ENCODE data around the gene INPP5D.

The INPP5D gene

DNA sequence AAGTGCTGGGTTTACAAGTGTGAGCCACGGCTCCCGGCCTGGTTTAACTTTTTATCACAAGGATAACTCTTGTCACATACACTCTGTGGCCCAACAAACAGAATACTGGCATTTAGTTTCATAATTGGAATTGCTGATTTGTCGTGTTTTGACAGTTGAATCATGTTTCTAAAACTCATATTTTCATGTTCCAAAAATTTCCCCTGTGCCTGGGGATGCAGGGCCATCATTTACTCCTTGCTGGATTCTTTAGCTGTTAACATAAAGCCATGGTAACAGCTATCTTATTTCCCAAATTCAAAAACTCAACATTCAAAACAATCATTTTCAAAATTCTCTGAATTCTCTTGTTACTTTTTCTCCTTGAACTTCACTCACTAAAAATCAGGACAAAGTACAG lies 174.9 kb downstream of the INPP5D start:
- Histone ChIP-seq H3K4me3 (ENCODE audit: low read length) (no peak overlapping the region), H3K27me3 (ENCODE audit: insufficient read depth, low read length) (no peaks in the 10 kb centered on the region), H3K9ac (ENCODE audit: low read depth, low read length) (no peak overlapping the region), H3K4me1 (ENCODE audit: insufficient read depth, low read length) (no peaks in the 10 kb centered on the region), H3K27ac (ENCODE audit: low read depth, low read length) (no peak overlapping the region), H3K36me3 (ENCODE audit: insufficient read depth, low read length) (no peaks in the 10 kb centered on the region), H3K9me3 (ENCODE audit: insufficient read depth, low read depth, low read length) (no peaks in the 10 kb centered on the region)
- 90% methylated on average over 3 of the region's 3 CpGs for WGBS

DNA sequence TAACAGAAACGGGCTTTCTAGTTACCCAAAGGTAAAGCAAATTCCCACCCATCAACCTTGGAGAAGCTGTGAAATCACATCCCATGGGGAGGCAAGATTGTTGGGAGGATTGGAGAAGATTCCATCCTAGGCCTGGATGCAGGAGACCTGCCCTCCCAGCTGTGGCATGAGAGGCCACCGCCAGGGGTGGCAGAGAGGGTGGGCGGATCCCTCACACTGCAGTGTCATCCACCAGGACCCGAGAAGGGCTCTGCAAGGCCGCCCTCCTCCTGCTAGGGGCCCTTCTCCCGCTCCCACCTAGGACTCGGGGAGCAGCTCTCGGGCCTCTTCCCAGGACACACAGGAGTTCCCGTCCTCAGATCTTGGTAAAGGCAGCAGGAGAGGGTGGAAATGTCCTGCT lies 175.8 kb downstream of the INPP5D start:
- no peaks in the 10 kb centered on the region for H3K9me3 ChIP-seq (ENCODE audit: insufficient read depth, low read depth, low read length)
- 78% methylated on average over 9 of the region's 9 CpGs for WGBS
- H3K27me3 ChIP-seq (ENCODE audit: insufficient read depth, low read length), result no peaks in the 10 kb centered on the region

DNA sequence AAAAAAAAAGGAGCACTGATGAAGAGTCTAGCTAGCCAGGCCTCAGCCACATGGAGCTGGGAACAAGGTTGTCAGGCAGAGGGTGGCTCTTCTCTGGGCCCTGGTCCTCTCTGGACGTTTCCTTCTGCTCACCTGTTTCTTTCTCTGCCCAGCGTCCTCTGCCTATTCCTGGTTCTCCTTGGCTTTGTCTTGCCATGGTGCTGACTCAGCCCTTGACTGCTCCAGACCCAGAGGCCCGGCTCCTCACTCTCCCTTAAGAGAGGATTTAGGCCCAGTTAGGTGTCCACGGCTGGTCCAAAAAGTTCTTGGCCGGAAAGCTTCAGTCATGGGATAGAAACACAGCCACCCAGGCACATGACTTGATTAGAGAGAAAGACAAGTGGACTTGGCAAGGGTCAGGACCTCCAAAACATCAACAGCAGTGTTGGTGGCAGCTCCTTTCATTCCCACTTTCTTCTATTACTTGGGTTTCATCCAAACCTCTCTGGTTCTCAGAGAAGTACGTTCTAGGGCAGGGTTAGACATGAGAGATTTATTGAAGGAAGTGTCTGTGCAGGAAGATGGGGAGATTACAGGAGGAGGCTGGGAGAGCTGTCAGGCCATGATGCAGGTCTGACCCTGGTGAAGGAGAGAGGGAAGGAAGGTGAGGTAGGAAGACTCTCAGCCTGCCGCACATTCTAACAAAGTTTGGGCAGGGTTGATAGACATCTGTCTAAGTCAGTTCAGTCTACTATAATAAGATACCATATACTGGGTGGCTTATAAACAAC lies 176.9 kb downstream of the INPP5D start:
- Histone ChIP-seq H3K27ac (ENCODE audit: low read depth, low read length) (no peak overlapping the region), H3K27me3 (ENCODE audit: insufficient read depth, low read length) (no peaks in the 10 kb centered on the region), H3K36me3 (ENCODE audit: insufficient read depth, low read length) (no peaks in the 10 kb centered on the region), H3K4me3 (ENCODE audit: low read length) (no peak overlapping the region), H3K9ac (ENCODE audit: low read depth, low read length) (no peak overlapping the region), H3K9me3 (ENCODE audit: insufficient read depth, low read depth, low read length) (no peaks in the 10 kb centered on the region), H3K4me1 (ENCODE audit: insufficient read depth, low read length) (no peaks in the 10 kb centered on the region)
- WGBS, result 87% methylated on average over 7 of the region's 7 CpGs

More for the DNA sequence above, 175.8 kb downstream of the INPP5D start:
- H3K27ac ChIP-seq (ENCODE audit: low read depth, low read length), result no peak overlapping the region
- no peak overlapping the region for H3K9ac ChIP-seq (ENCODE audit: low read depth, low read length)
- H3K4me3 ChIP-seq (ENCODE audit: low read length), result no peak overlapping the region
- H3K36me3 ChIP-seq (ENCODE audit: insufficient read depth, low read length), result no peaks in the 10 kb centered on the region
- no peaks in the 10 kb centered on the region for H3K4me1 ChIP-seq (ENCODE audit: insufficient read depth, low read length)

DNA sequence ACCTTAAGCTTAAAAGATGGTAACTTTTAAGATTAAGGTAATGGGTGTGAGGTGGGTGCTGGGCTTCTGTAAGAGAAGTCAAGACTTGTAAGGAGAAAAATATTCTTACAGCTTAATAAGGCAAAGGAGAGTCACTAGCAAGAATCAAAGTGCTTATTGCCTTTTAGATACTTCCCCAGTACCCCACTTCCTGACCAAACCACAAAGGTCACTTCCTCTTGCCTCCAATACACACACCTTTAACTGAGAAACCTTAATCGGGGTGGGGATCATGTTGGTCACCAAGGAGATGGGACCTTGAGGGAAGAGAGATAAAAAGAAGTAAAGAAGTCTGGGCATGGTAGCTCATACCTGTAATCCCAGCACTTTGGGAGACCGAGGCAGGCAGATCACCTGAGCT lies 180.8 kb downstream of the INPP5D start:
- no peak overlapping the region for H3K27ac ChIP-seq (ENCODE audit: low read depth, low read length)
- 97% methylated on average over 2 of the region's 2 CpGs for WGBS
- no peaks in the 10 kb centered on the region for H3K36me3 ChIP-seq (ENCODE audit: insufficient read depth, low read length)
- no peaks in the 10 kb centered on the region for H3K27me3 ChIP-seq (ENCODE audit: insufficient read depth, low read length)
- no peaks in the 10 kb centered on the region for H3K9me3 ChIP-seq (ENCODE audit: insufficient read depth, low read depth, low read length)
- no peaks in the 10 kb centered on the region for H3K4me1 ChIP-seq (ENCODE audit: insufficient read depth, low read length)
- no peak overlapping the region for H3K4me3 ChIP-seq (ENCODE audit: low read length)
- H3K9ac ChIP-seq (ENCODE audit: low read depth, low read length), result no peak overlapping the region

DNA sequence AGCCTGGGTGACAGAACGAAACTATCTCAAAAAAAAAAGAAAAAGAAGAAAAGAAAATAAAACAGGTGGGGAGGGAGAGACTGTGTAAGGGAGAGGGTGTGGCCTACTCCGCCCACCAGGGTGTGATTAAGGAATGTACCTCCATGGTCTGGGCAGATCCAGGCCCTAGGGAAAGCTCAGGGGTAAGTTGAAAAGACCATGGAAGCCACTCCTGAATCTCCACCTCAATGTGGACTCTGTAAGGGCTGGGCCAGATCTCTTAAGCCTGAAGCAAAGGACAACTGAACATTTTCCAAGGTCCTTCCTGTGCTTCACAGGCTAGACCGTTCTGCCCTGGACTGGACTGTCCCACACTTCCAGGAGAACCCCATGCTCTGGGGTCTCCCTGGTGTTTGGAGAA lies 181.7 kb downstream of the INPP5D start:
- no peak overlapping the region for H3K9ac ChIP-seq (ENCODE audit: low read depth, low read length)
- H3K36me3 ChIP-seq (ENCODE audit: insufficient read depth, low read length), result no peaks in the 10 kb centered on the region
- H3K27me3 ChIP-seq (ENCODE audit: insufficient read depth, low read length), result no peaks in the 10 kb centered on the region
- H3K4me1 ChIP-seq (ENCODE audit: insufficient read depth, low read length), result no peaks in the 10 kb centered on the region
- no peak overlapping the region for H3K4me3 ChIP-seq (ENCODE audit: low read length)
- no peak overlapping the region for H3K27ac ChIP-seq (ENCODE audit: low read depth, low read length)
- H3K9me3 ChIP-seq (ENCODE audit: insufficient read depth, low read depth, low read length), result no peaks in the 10 kb centered on the region
- WGBS, result 90% methylated on average over 3 of the region's 3 CpGs

DNA sequence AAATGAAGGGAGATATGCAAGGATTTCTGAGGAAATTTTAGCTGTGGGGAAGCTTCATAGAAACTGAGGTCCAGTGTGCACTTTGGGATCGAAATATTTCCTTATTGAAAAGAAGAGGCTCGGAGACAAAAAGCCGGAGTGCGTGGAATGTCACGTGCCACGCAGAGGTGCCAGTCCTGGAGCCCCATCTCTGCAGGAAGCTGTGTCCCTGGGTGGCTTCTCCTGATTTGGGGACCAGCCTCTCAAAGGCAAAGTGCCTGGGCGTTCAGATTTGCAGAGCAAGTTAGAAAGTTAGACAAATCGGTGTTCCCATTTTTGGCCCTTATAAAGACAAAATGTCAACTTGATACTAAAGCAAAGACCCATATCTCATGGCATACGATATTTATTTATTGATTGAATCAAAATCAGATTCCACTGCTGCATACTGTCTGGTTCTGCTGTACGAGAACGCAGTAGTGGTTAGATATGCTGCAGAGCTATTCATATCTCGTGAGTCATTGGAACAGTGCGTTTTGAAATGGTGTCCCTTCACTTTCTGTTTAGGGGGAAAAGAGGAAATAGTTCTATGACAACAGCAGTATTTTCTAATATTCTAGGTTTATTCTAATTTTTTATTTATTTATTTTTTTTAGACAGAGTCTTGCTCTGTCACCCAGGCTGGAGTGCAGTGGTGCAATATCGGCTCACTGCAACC lies 182.2 kb downstream of the INPP5D start:
- 89% methylated on average over 14 of the region's 14 CpGs for WGBS
- no peak overlapping the region for H3K9ac ChIP-seq (ENCODE audit: low read depth, low read length)
- no peaks in the 10 kb centered on the region for H3K4me1 ChIP-seq (ENCODE audit: insufficient read depth, low read length)

DNA sequence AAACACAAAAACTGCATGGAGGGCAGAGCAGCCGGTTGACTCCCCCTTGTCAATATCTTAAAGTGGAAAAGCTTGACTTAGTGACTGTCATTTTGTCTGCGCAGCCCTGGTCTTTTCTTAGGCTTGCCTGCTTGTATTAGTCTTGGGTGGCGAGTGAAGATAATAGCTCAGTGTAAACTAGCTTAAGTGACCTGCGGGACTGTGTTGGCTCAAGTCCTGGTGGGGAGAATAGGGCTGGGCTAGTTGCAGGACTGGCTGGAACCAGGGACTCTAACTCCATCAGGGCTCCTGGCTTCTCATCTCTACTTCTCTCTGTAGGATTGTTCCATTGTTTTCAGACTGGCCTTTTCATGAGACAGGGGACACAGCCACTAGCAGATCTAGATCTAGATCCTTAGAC lies 183.2 kb downstream of the INPP5D start:
- Histone ChIP-seq H3K27ac (ENCODE audit: low read depth, low read length) (no peak overlapping the region), H3K27me3 (ENCODE audit: insufficient read depth, low read length) (no peaks in the 10 kb centered on the region), H3K36me3 (ENCODE audit: insufficient read depth, low read length) (no peaks in the 10 kb centered on the region), H3K9me3 (ENCODE audit: insufficient read depth, low read depth, low read length) (no peaks in the 10 kb centered on the region), H3K9ac (ENCODE audit: low read depth, low read length) (no peak overlapping the region), H3K4me1 (ENCODE audit: insufficient read depth, low read length) (no peaks in the 10 kb centered on the region), H3K4me3 (ENCODE audit: low read length) (no peak overlapping the region)
- WGBS, result 96% methylated on average over 4 of the region's 4 CpGs

More for the DNA sequence above, 182.2 kb downstream of the INPP5D start:
- Histone ChIP-seq H3K27ac (ENCODE audit: low read depth, low read length) (no peak overlapping the region), H3K36me3 (ENCODE audit: insufficient read depth, low read length) (no peaks in the 10 kb centered on the region), H3K27me3 (ENCODE audit: insufficient read depth, low read length) (no peaks in the 10 kb centered on the region), H3K4me3 (ENCODE audit: low read length) (no peak overlapping the region), H3K9me3 (ENCODE audit: insufficient read depth, low read depth, low read length) (no peaks in the 10 kb centered on the region)

DNA sequence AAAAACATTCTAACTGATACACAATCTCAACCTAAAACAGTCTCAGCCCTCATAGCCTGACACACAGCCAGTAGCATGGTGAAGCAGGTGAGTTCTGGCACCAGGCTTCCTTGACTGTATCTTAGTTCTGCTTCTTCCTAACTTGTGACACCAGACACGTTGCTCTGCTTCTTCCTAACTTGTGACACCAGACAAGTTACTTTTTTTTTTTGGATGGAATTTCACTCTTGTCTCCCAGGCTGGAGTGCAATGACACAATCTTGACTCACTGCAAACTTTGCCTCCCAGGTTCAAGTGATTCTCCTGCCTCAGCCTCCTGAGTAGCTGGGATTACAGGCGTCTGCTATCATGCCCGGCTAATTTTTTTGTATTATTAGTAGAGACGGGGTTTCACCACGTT lies 184.7 kb downstream of the INPP5D start:
- no peak overlapping the region for H3K9ac ChIP-seq (ENCODE audit: low read depth, low read length)

DNA sequence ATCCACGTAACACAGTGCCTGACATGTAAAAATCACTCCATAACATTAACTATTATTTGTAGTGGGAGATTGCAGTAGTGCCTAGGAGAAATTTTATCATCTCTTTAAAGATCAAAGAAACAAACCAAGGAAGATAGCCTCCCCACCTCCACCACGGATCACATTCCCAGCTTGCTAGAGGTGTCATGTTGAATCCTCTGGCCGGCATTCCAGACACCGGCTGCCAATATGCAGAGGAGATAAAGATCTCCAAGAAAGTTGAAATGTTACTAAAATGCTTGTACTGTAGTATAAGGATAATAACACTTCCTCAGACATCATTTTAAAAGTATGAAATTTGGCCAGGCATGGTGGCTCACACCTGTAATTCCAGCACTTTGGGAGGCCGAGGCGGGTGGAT lies 185.3 kb downstream of the INPP5D start:
- Histone ChIP-seq H3K4me1 (ENCODE audit: insufficient read depth, low read length) (no peaks in the 10 kb centered on the region), H3K9me3 (ENCODE audit: insufficient read depth, low read depth, low read length) (peaks cover 7% of the 10 kb centered on the region), H3K4me3 (ENCODE audit: low read length) (no peak overlapping the region), H3K9ac (ENCODE audit: low read depth, low read length) (no peak overlapping the region), H3K27me3 (ENCODE audit: insufficient read depth, low read length) (no peaks in the 10 kb centered on the region), H3K27ac (ENCODE audit: low read depth, low read length) (no peak overlapping the region), H3K36me3 (ENCODE audit: insufficient read depth, low read length) (no peaks in the 10 kb centered on the region)
- WGBS, result 80% methylated on average over 5 of the region's 6 CpGs

More for the DNA sequence above, 184.7 kb downstream of the INPP5D start:
- WGBS, result 82% methylated on average over 5 of the region's 5 CpGs
- Histone ChIP-seq H3K9me3 (ENCODE audit: insufficient read depth, low read depth, low read length) (0 out of 2 replicates have a peak, but pooled peaks cover 2% of the 10 kb centered on the region), H3K4me1 (ENCODE audit: insufficient read depth, low read length) (no peaks in the 10 kb centered on the region), H3K36me3 (ENCODE audit: insufficient read depth, low read length) (no peaks in the 10 kb centered on the region), H3K27ac (ENCODE audit: low read depth, low read length) (no peak overlapping the region), H3K4me3 (ENCODE audit: low read length) (no peak overlapping the region), H3K27me3 (ENCODE audit: insufficient read depth, low read length) (no peaks in the 10 kb centered on the region)

DNA sequence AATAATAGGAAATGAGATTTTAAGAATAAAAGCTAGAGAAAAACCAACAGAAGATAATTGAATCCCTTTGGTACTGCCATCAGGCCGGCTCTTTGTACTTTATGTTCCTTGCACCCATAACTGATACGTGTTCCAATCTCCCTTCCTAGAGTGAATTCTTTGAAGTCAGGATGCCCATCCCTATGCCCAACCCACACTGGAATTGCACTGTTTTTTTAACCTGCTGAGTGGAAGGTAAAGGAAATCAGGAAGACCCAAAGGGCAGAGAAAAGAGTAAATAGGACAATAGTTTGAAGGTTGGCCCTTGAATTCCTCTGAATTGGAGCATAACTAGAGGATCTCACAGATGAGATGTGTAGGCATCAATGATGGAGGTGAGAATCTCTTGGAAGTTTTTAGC lies 187.0 kb downstream of the INPP5D start:
- H3K9ac ChIP-seq (ENCODE audit: low read depth, low read length), result no peak overlapping the region
- H3K4me1 ChIP-seq (ENCODE audit: insufficient read depth, low read length), result no peaks in the 10 kb centered on the region

DNA sequence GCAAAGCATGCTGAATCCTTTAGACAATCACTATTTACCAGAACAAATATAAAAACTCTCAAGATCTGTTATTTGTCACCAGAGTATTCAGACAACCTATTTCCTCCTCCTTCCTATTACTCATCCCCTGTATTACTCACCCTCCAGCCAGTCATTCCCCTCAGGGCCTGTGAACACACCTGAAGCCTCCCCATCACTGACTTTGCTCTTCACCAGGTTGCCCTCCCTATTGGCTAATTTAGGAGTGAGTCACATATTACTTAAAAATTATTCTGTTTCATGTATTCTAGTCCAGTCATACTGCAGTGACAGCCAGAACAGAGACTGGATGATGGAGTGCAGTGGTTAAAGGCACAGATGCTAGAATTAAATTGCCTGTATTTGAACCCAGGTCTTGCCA lies 187.6 kb downstream of the INPP5D start:
- Histone ChIP-seq H3K9ac (ENCODE audit: low read depth, low read length) (no peak overlapping the region), H3K4me3 (ENCODE audit: low read length) (no peak overlapping the region), H3K4me1 (ENCODE audit: insufficient read depth, low read length) (peaks cover 2% of the 10 kb centered on the region; the same call in 1 of the 2 replicates), H3K27ac (ENCODE audit: low read depth, low read length) (no peak overlapping the region), H3K27me3 (ENCODE audit: insufficient read depth, low read length) (no peaks in the 10 kb centered on the region), H3K9me3 (ENCODE audit: insufficient read depth, low read depth, low read length) (peaks cover 14% of the 10 kb centered on the region), H3K36me3 (ENCODE audit: insufficient read depth, low read length) (no peaks in the 10 kb centered on the region)

More for the DNA sequence above, 187.0 kb downstream of the INPP5D start:
- Histone ChIP-seq H3K27ac (ENCODE audit: low read depth, low read length) (no peak overlapping the region), H3K9me3 (ENCODE audit: insufficient read depth, low read depth, low read length) (peaks cover 14% of the 10 kb centered on the region), H3K36me3 (ENCODE audit: insufficient read depth, low read length) (no peaks in the 10 kb centered on the region), H3K27me3 (ENCODE audit: insufficient read depth, low read length) (no peaks in the 10 kb centered on the region), H3K4me3 (ENCODE audit: low read length) (no peak overlapping the region)
- 98% methylated on average over 2 of the region's 2 CpGs for WGBS

All from HUES64 (cell line).